Measurements from ENCODE around the gene APLF. TPM values are rescaled to one million over a fixed set of nuclear protein-coding genes. Genes with fewer than 3 reads are reported as not detected.

Gene APLF
- total RNA-seq, 1 donor from 2014 or later = 11.6 TPM

- DNase-seq (ENCODE audit: low spot score, unreplicated experiment) = no peak
- H3K27me3 Mint-ChIP-seq = peaks cover 15% of the 10 kb centered on the region
- TF ChIP-seq CTCF (IDR thresholded peaks at IDR 0.05; ENCODE audit: unreplicated experiment) = no peak
- no peak overlapping the region for H3K27ac Mint-ChIP-seq
- H3K4me1 Mint-ChIP-seq (ENCODE audit: low read depth) = no peaks in the 10 kb centered on the region
- H3K4me3 Mint-ChIP-seq (ENCODE audit: low read depth) = no peak overlapping the region
- H3K36me3 Mint-ChIP-seq (ENCODE audit: insufficient read depth) = no peaks in the 10 kb centered on the region
- no peaks in the 10 kb centered on the region for H3K9me3 Mint-ChIP-seq (ENCODE audit: low read depth)
Measured at GRCh38 chr2:68423966-68424650, 43.3 kb upstream of the APLF start.

GRCh38 chr2:68425503-68425902 lies 41.9 kb upstream of the APLF start:
- H3K4me1 Mint-ChIP-seq (ENCODE audit: low read depth) = no peaks in the 10 kb centered on the region
- no peaks in the 10 kb centered on the region for H3K36me3 Mint-ChIP-seq (ENCODE audit: insufficient read depth)
- no peak for TF ChIP-seq CTCF (IDR thresholded peaks at IDR 0.05; ENCODE audit: unreplicated experiment)
- H3K4me3 Mint-ChIP-seq (ENCODE audit: low read depth) = no peak overlapping the region
- DNase-seq (ENCODE audit: low spot score, unreplicated experiment) = no peak
- peaks cover 18% of the 10 kb centered on the region for H3K27me3 Mint-ChIP-seq
- H3K9me3 Mint-ChIP-seq (ENCODE audit: low read depth) = no peaks in the 10 kb centered on the region
- no peak overlapping the region for H3K27ac Mint-ChIP-seq

- DNase-seq (ENCODE audit: low spot score, unreplicated experiment) = no peak
- peaks cover 23% of the 10 kb centered on the region for H3K27me3 Mint-ChIP-seq
Measured at GRCh38 chr2:68426446-68426845, 40.9 kb upstream of the APLF start.

GRCh38 chr2:68426848-68427579 lies 40.4 kb upstream of the APLF start:
- no peak for DNase-seq (ENCODE audit: low spot score, unreplicated experiment)
- H3K36me3 Mint-ChIP-seq (ENCODE audit: insufficient read depth) = no peaks in the 10 kb centered on the region
- no peak overlapping the region for H3K4me3 Mint-ChIP-seq (ENCODE audit: low read depth)
- peaks cover 17% of the 10 kb centered on the region for H3K27me3 Mint-ChIP-seq
- no peaks in the 10 kb centered on the region for H3K4me1 Mint-ChIP-seq (ENCODE audit: low read depth)
- no peak overlapping the region for H3K27ac Mint-ChIP-seq
- no peaks in the 10 kb centered on the region for H3K9me3 Mint-ChIP-seq (ENCODE audit: low read depth)
- TF ChIP-seq CTCF (IDR thresholded peaks at IDR 0.05; ENCODE audit: unreplicated experiment) = no peak

More at GRCh38 chr2:68426446-68426845, 40.9 kb upstream of the APLF start:
- Mint-ChIP-seq H3K36me3 (ENCODE audit: insufficient read depth) (no peaks in the 10 kb centered on the region), H3K9me3 (ENCODE audit: low read depth) (no peaks in the 10 kb centered on the region), H3K4me1 (ENCODE audit: low read depth) (no peaks in the 10 kb centered on the region), H3K27ac (no peak overlapping the region), H3K4me3 (ENCODE audit: low read depth) (no peak overlapping the region)
- TF ChIP-seq CTCF (IDR thresholded peaks at IDR 0.05; ENCODE audit: unreplicated experiment) = no peak

GRCh38 chr2:68428126-68428525 lies 39.3 kb upstream of the APLF start:
- DNase-seq (ENCODE audit: low spot score, unreplicated experiment) = no peak
- no peaks in the 10 kb centered on the region for H3K4me1 Mint-ChIP-seq (ENCODE audit: low read depth)
- H3K27ac Mint-ChIP-seq = no peak overlapping the region
- peaks cover 20% of the 10 kb centered on the region for H3K27me3 Mint-ChIP-seq
- no peak for TF ChIP-seq CTCF (IDR thresholded peaks at IDR 0.05; ENCODE audit: unreplicated experiment)
- H3K9me3 Mint-ChIP-seq (ENCODE audit: low read depth) = no peaks in the 10 kb centered on the region
- H3K4me3 Mint-ChIP-seq (ENCODE audit: low read depth) = no peak overlapping the region
- no peaks in the 10 kb centered on the region for H3K36me3 Mint-ChIP-seq (ENCODE audit: insufficient read depth)
